Measurements from ENCODE around the gene FCN2.

The FCN2 gene

DNA sequence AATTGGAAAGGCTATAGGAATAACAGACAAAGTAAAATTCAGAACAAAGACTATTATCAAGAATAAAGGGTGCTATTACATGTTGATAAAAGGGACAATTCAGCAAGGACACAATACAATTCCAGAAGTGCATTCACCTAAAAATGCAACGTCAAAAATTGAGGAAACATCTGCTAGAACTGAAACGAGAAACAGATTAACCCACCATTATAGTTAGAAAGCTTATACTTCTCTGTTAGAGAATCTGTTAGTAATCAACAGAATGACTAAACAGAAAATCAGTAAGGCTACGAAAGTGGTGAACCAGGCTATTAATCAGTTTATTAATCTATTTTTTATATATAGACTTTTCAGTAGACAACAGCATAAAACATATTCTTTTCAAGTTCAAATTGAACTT is 22.3 kb downstream of the FCN2 start:
- H3K4me1 ChIP-seq (ENCODE audit: insufficient read depth, low read length), result no peaks in the 10 kb centered on the region

DNA sequence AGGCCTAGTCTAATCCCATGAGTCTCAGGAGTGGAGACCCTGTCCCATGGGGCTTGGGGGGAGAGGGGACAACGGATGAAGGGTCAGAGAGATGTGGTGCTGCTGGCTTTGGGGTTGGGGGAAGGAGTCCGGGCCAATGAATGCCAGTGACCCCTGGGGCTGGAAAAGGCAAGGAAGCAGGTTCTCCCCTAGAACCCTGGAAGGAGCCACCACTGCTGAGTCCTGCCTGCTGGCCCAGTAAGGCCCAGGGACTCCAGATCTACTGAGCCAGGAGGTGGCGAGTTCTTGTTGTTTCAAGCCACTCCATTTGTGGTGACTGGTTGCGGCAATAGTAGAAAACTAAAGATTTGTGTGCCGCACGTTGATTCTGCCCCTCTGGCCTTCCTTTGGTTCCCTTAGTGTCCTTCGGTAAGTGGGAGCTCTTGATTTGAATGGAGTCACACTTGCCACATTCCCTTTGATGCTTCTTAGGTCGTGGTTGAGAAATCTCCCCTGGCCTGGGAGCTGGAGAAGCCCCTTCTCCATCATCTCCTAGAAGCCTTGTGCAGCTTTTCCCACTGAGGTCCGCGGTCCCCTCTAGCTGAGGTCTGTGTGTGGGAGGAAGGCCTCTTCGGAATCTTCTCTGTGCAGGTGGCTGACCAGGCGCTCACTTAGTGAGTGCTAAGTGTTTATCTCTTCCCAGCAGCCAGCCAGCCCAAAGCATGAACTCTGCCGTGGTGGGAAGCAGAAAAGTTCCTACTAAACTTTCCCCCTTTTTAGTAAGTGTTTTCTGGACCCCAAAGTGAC is 28.1 kb downstream of the FCN2 start:
- Histone ChIP-seq H3K4me3 (ENCODE audit: low read length) (no peak overlapping the region), H3K36me3 (ENCODE audit: insufficient read depth, low read length) (no peaks in the 10 kb centered on the region), H3K4me1 (ENCODE audit: insufficient read depth, low read length) (no peaks in the 10 kb centered on the region), H3K27me3 (ENCODE audit: insufficient read depth, low read length) (no peaks in the 10 kb centered on the region), H3K9me3 (ENCODE audit: insufficient read depth, low read depth, low read length) (no peaks in the 10 kb centered on the region), H3K9ac (ENCODE audit: low read depth, low read length) (no peak overlapping the region), H3K27ac (ENCODE audit: low read depth, low read length) (no peak overlapping the region)
- WGBS, result 89% methylated on average over 13 of the region's 13 CpGs

More for the DNA sequence above, 22.3 kb downstream of the FCN2 start:
- H3K4me3 ChIP-seq (ENCODE audit: low read length), result no peak overlapping the region
- H3K36me3 ChIP-seq (ENCODE audit: insufficient read depth, low read length), result no peaks in the 10 kb centered on the region
- H3K27me3 ChIP-seq (ENCODE audit: insufficient read depth, low read length), result no peaks in the 10 kb centered on the region
- H3K9me3 ChIP-seq (ENCODE audit: insufficient read depth, low read depth, low read length), result peaks cover 4% of the 10 kb centered on the region
- H3K9ac ChIP-seq (ENCODE audit: low read depth, low read length), result no peak overlapping the region
- no peak overlapping the region for H3K27ac ChIP-seq (ENCODE audit: low read depth, low read length)
- WGBS, result 95% methylated on average over 3 of the region's 3 CpGs

DNA sequence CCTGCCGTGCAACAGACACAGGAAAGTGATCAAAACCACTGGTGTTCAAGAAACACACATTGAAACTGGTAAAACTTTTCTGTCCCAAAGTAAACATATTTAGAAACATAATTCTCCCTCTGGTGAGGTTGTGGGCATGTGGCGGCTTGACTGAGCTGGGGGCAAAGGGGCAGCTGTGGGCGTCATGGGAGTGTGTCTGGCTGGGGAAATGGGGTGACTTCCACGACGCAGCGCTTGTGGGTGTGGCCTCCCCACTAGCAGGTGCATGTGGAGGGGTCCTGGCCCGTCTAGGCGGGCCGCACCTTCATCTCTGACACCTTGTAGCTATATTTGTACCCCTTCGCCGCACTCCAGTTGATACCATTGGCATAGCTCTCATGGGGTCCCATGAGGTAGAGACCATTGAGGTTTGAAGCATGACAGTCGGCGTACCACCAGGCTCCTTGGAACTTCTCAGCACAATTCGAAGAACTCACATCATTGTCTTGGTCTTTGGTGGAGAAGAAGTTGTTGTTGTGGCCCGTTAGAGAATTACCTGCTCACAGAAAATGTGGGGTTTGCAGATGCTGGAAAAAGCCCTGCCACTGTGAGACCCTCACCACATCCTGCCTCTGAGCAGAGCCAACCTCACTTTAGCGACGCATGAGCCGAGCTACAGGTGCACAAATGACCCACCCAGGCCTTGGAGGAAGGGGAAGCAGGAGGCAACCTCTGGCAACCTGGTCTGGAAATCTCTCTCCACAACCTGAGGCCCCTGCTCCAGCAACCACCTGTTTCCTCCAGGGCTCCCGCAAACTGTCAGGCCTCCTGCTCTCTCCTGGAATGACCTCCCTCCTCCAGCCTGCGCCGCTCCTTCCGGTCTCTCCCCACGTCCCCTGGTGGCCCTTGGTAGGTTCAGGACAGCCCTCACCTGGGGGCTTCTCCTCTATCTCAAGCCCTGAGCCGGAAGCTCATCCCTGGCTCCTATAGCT is 29.2 kb downstream of the FCN2 start:
- no peak overlapping the region for H3K4me3 ChIP-seq (ENCODE audit: low read length)
- no peaks in the 10 kb centered on the region for H3K4me1 ChIP-seq (ENCODE audit: insufficient read depth, low read length)
- WGBS, result 92% methylated on average over 24 of the region's 24 CpGs
- H3K27ac ChIP-seq (ENCODE audit: low read depth, low read length), result no peak overlapping the region
- H3K9me3 ChIP-seq (ENCODE audit: insufficient read depth, low read depth, low read length), result no peaks in the 10 kb centered on the region
- no peak overlapping the region for H3K9ac ChIP-seq (ENCODE audit: low read depth, low read length)
- no peaks in the 10 kb centered on the region for H3K27me3 ChIP-seq (ENCODE audit: insufficient read depth, low read length)
- no peaks in the 10 kb centered on the region for H3K36me3 ChIP-seq (ENCODE audit: insufficient read depth, low read length)

DNA sequence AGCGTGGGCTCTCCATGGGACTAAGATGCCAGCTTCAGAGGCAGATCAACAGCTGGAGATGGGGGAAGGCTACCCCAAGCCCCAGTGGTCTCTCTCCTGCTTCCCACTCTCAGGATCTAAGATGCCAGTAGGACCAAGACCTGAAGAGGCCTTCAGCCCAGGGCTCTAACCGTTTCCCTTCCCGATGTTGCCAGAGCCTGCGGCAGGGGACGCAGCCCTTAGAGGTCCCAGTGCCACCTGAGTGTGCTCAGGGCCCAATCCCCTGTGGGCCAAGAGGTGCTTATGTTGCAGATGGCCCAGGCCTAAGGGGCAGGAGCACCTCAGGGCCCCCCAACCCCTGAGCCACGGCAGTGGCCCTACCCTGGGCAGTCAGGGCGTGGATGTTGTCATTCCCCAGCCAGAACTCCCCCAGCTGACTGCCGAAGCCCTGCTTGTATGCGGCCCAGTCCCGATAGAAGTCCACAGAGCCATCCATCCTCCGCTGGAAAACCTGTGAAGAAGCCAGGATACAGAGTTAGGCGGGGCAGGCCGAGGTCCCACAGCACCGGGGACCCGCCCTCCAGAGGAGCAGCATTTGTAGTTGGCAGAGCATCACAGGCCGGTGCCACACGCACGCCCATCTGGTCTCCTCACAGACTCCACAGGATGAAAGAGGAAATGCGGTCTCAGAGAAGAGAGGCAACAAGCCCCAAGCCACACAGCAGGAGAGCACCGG is 31.7 kb downstream of the FCN2 start:
- H3K9me3 ChIP-seq (ENCODE audit: insufficient read depth, low read depth, low read length), result no peaks in the 10 kb centered on the region
- H3K4me1 ChIP-seq (ENCODE audit: insufficient read depth, low read length), result no peaks in the 10 kb centered on the region
- 93% methylated on average over 20 of the region's 20 CpGs for WGBS
- H3K4me3 ChIP-seq (ENCODE audit: low read length), result no peak overlapping the region
- H3K27ac ChIP-seq (ENCODE audit: low read depth, low read length), result no peak overlapping the region
- no peaks in the 10 kb centered on the region for H3K36me3 ChIP-seq (ENCODE audit: insufficient read depth, low read length)
- no peaks in the 10 kb centered on the region for H3K27me3 ChIP-seq (ENCODE audit: insufficient read depth, low read length)
- H3K9ac ChIP-seq (ENCODE audit: low read depth, low read length), result no peak overlapping the region

DNA sequence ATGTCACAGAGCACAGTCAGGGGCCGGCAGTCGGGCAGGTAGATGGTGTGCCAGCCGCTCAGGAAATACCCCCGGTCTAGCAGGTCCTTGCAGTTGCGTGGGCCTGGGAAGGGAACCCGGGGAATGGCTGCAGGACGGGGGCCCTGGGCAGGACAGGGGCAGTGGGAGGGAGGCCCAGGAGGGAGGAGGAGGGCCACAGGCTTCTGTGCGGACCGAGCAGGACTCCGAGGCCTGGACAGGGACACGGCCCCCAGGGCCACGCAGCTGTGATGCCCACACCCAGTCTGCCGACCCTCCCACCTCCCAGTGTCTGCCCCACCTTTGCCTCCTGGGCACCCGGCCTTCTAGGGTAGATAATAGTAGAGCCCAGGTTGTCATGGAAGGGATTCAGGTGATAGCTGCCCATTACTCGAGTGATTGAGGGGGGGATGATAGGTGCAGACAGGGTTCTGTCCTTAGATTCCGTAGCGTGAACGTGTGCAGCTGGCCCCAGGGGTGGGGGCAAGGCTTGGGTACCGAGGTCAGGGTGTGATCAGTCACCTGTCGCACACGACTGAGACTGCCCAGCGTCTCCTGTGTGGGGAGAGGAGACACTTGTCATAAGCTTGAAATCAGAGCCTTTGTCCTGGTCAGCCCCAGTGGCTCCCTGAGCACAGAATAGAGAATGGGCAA is 32.6 kb downstream of the FCN2 start:
- H3K27me3 ChIP-seq (ENCODE audit: insufficient read depth, low read length), result no peaks in the 10 kb centered on the region
- no peaks in the 10 kb centered on the region for H3K36me3 ChIP-seq (ENCODE audit: insufficient read depth, low read length)
- no peaks in the 10 kb centered on the region for H3K9me3 ChIP-seq (ENCODE audit: insufficient read depth, low read depth, low read length)
- no peak overlapping the region for H3K27ac ChIP-seq (ENCODE audit: low read depth, low read length)
- H3K4me3 ChIP-seq (ENCODE audit: low read length), result no peak overlapping the region
- 95% methylated on average over 22 of the region's 22 CpGs for WGBS
- H3K4me1 ChIP-seq (ENCODE audit: insufficient read depth, low read length), result no peaks in the 10 kb centered on the region
- H3K9ac ChIP-seq (ENCODE audit: low read depth, low read length), result no peak overlapping the region

DNA sequence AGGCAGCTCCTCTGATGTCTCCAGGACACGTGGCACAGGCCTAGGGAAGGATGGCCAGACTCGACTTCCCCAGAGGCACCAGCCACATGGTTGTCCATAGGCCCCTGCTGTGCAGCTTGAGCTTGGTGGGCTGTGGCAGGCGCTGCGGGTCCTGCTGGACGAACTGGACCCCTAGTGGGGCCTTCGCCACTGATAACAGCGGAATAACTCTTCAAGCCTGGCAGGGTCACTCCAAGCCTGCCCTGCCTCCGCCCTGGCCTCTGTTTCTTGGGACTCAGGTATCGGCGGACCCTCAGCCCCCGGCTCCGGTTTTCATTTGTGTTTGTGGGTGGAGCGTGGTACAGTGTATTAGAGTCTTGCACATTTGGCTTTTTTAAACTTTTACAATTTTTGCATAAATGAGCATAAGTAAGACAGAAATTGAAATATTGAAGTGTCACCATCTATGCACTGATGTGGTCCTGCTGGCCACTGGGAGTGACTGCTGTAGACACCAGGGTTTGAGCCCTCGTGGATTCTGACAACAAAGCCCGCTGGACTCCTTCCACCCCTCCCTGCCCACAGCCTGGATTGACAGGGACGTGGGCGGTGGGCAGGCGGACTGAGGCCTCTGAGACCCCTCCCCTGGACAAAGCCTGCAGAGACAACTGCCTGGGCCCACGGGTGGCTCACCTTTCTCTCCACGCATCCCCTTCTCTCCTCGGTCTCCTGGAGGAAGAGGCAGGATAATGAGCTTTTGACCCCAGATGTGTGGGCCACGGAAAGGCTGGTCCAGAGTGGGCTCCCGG is 33.3 kb downstream of the FCN2 start:
- Histone ChIP-seq H3K9me3 (ENCODE audit: insufficient read depth, low read depth, low read length) (no peaks in the 10 kb centered on the region), H3K4me1 (ENCODE audit: insufficient read depth, low read length) (no peaks in the 10 kb centered on the region)
- 89% methylated on average over 23 of the region's 23 CpGs for WGBS

DNA sequence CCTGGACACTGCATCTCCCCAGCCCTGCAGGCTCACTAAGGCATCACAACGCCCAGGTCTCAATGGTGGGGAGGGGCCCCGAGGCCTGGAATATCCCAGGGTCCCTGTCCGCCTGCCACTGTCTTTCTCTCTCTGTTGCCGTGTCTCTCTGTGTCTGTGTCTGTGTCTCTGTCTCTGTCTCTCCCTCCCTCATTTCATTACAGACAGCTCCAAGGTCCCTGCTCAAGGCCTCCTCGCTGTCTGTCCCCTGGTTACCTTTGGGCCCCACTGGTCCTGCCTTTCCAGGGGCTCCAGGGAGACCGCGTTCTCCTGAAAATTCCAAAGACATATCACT is 33.9 kb downstream of the FCN2 start:
- no peak overlapping the region for H3K27ac ChIP-seq (ENCODE audit: low read depth, low read length)
- H3K9ac ChIP-seq (ENCODE audit: low read depth, low read length), result no peak overlapping the region
- no peaks in the 10 kb centered on the region for H3K4me1 ChIP-seq (ENCODE audit: insufficient read depth, low read length)
- H3K4me3 ChIP-seq (ENCODE audit: low read length), result no peak overlapping the region
- WGBS, result 82% methylated on average over 7 of the region's 7 CpGs
- H3K27me3 ChIP-seq (ENCODE audit: insufficient read depth, low read length), result no peaks in the 10 kb centered on the region
- peaks cover 2% of the 10 kb centered on the region; the same call in 1 of the 2 replicates for H3K9me3 ChIP-seq (ENCODE audit: insufficient read depth, low read depth, low read length)
- H3K36me3 ChIP-seq (ENCODE audit: insufficient read depth, low read length), result no peaks in the 10 kb centered on the region

More for the DNA sequence above, 33.3 kb downstream of the FCN2 start:
- Histone ChIP-seq H3K36me3 (ENCODE audit: insufficient read depth, low read length) (no peaks in the 10 kb centered on the region), H3K27me3 (ENCODE audit: insufficient read depth, low read length) (no peaks in the 10 kb centered on the region), H3K4me3 (ENCODE audit: low read length) (no peak overlapping the region), H3K9ac (ENCODE audit: low read depth, low read length) (no peak overlapping the region), H3K27ac (ENCODE audit: low read depth, low read length) (no peak overlapping the region)

DNA sequence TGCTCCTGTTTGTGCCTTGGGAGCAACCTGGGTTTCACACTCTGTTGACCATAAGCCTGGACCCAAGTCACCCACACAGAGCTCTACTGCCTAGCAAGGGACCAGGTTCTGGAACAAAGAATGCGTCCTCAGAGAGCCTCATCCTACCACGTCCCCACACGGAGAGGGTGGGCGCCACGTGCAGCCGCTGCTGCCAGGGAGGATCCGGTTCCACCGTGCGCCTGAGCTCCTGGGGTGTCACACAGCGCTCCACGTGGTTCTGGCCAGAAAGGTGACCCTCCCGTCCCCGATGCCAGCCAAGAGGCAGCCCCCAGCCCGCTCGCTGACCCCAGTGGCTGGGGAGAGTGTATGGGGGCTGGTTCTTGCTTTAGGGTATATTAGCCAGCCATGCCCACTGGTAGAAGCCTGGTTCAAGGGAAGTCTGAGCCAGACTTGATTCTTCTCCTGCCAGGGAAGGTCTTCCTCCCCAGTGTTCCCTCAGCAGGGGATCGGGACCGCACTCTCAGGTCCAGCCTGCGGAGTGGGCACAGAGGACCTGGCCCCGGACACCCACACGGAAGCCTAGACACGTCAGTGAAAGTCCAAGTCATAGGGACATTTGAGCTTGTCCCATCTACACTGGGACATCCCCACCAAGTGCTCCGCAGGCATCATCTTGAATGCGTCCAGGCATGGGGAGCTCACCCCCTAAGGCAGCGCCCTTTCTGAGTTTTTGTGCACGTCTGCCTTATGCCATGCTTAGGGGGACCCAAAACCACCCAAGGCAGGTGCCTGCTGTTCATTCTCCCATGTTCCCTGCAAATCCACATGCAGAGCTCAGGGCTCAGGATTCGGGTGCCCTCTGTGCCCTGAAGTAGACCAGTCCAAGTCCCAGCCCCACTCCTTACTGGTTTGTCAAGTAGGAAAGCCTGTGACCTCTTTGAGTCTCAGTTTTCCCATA is 34.7 kb downstream of the FCN2 start:
- 91% methylated on average over 26 of the region's 26 CpGs for WGBS
- Histone ChIP-seq H3K27ac (ENCODE audit: low read depth, low read length) (no peak overlapping the region), H3K4me3 (ENCODE audit: low read length) (no peak overlapping the region), H3K36me3 (ENCODE audit: insufficient read depth, low read length) (no peaks in the 10 kb centered on the region), H3K4me1 (ENCODE audit: insufficient read depth, low read length) (no peaks in the 10 kb centered on the region), H3K9ac (ENCODE audit: low read depth, low read length) (no peak overlapping the region), H3K27me3 (ENCODE audit: insufficient read depth, low read length) (no peaks in the 10 kb centered on the region), H3K9me3 (ENCODE audit: insufficient read depth, low read depth, low read length) (peaks cover 10% of the 10 kb centered on the region; the same call in 1 of the 2 replicates)

DNA sequence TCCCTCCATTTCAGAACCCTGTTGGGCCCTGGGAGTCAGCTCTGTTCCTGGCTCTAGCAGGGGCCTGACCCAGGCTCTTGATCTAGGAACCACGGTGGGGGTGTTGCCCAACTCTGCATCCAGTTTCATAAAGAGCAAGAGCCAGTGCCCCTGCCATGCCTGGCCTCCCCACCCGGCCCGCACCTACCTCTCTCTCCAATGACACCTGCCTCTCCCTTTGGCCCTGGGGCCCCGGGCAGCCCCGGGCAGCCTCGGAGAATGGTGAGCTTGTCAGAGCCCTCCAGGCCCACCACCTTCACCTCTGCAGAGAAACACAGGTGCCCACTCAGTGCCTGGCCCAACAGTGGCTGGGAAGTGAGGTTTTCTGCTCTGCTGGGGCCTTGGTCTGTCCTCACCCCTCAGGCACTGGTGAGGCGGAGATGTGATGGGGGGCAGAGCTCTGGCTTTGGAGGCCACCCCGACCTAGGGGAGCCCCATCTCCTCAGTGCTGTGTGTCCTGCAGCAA is 35.6 kb downstream of the FCN2 start:
- Histone ChIP-seq H3K27me3 (ENCODE audit: insufficient read depth, low read length) (no peaks in the 10 kb centered on the region), H3K36me3 (ENCODE audit: insufficient read depth, low read length) (no peaks in the 10 kb centered on the region), H3K4me3 (ENCODE audit: low read length) (no peak overlapping the region), H3K9ac (ENCODE audit: low read depth, low read length) (no peak overlapping the region), H3K9me3 (ENCODE audit: insufficient read depth, low read depth, low read length) (peaks cover 10% of the 10 kb centered on the region; the same call in 1 of the 2 replicates), H3K4me1 (ENCODE audit: insufficient read depth, low read length) (no peaks in the 10 kb centered on the region), H3K27ac (ENCODE audit: low read depth, low read length) (no peak overlapping the region)
- 94% methylated on average over 8 of the region's 8 CpGs for WGBS

Data from HUES64 (cell line).